Kidney epithelial cell (primary cell): ENCODE measurements around the gene TMEM59L. TPM values are rescaled to one million over a fixed set of nuclear protein-coding genes. Genes with fewer than 3 reads are reported as not detected.

Experiments
- DNase-seq: peaks from one replicate; pipeline ENCODE4 v3.0.0-alpha.2; 2010; ENCODE audit warnings: low read depth
- H3K27me3 ChIP-seq: 2 replicates; pipeline ENCODE4 v1.6.0; 2011; ENCODE audit warnings: low read length; ENCODE audit not compliant: control insufficient read depth, insufficient read depth
- H3K36me3 ChIP-seq: 2 replicates; pipeline ENCODE4 v1.5.1; 2011; ENCODE audit warnings: low read length; ENCODE audit not compliant: control insufficient read depth, insufficient read depth
- H3K4me3 ChIP-seq: 2 replicates; pipeline ENCODE4 v1.5.1; 2011; ENCODE audit warnings: low read depth, mild to moderate bottlenecking, control low read depth, low read length
- total RNA-seq: library from RNA; depleted of rRNA; stranded (reverse); fragments of >200 nt; gene quantifications from 2 replicates; pipeline ENCODE4 v1.2.3, GENCODE V29; 2015
- TF ChIP-seq, protein P1 (sequence below): IDR thresholded peaks from 2 replicates; pipeline ENCODE4 v1.5.1; 2011; ENCODE audit warnings: mild to moderate bottlenecking, moderate library complexity, low read length, control low read depth, inconsistent platforms; ENCODE audit not compliant: insufficient read depth, poor library complexity, severe bottlenecking

The TMEM59L gene
- total RNA-seq, 1 donor from 2014 or later = 3.8 TPM

DNA sequence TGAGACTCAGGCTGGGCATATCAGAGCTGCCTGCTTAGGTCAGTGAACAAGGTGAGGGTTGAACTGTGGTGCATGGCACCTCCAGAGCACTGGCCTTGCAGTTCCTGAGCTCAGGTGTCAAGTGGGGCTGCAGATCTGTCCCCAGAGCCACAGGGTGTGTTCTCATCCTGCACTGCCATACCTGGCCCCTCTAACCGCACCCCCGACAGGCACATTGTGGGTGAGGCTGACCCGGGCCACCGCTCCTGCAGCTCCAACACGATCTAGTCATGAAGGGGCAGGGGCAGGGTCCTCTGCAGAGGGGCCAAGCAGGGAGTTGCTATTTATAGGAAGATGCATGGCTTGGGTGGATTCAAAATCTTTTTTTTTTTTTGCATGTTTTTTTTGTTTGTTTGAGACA, 54.1 kb downstream of the TMEM59L start:
- H3K36me3 ChIP-seq = no peaks in the 10 kb centered on the region
- TF ChIP-seq, protein P1, sequence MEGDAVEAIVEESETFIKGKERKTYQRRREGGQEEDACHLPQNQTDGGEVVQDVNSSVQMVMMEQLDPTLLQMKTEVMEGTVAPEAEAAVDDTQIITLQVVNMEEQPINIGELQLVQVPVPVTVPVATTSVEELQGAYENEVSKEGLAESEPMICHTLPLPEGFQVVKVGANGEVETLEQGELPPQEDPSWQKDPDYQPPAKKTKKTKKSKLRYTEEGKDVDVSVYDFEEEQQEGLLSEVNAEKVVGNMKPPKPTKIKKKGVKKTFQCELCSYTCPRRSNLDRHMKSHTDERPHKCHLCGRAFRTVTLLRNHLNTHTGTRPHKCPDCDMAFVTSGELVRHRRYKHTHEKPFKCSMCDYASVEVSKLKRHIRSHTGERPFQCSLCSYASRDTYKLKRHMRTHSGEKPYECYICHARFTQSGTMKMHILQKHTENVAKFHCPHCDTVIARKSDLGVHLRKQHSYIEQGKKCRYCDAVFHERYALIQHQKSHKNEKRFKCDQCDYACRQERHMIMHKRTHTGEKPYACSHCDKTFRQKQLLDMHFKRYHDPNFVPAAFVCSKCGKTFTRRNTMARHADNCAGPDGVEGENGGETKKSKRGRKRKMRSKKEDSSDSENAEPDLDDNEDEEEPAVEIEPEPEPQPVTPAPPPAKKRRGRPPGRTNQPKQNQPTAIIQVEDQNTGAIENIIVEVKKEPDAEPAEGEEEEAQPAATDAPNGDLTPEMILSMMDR = no peak
- no peak for DNase-seq

DNA sequence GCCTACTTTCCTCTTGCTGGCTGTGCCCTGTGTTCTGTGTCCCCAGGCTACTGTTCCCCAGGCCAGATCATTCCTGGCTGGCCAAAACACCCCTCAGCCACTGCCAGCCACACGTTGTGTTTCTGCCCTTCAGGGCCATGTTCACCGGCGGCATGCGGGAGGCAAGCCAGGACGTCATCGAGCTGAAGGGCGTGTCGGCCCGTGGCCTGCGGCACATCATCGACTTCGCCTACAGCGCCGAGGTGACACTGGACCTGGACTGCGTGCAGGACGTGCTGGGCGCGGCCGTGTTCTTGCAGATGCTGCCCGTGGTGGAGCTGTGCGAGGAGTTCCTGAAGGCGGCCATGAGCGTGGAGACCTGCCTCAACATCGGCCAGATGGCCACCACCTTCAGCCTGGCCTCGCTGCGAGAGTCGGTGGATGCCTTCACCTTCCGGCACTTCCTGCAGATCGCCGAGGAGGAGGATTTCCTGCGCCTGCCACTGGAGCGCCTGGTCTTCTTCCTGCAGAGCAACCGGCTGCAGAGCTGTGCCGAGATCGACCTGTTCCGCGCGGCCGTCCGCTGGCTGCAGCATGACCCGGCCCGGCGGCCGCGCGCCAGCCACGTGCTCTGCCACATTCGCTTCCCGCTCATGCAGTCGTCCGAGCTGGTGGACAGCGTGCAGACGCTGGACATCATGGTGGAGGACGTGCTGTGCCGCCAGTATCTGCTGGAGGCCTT, 55.0 kb downstream of the TMEM59L start:
- TF ChIP-seq, protein P1 = no peak
- DNase-seq = no peak
- H3K36me3 ChIP-seq = no peaks in the 10 kb centered on the region
- no peaks in the 10 kb centered on the region for H3K27me3 ChIP-seq
- no peak overlapping the region for H3K4me3 ChIP-seq

More for the DNA sequence above, 54.1 kb downstream of the TMEM59L start:
- H3K4me3 ChIP-seq = no peak overlapping the region
- H3K27me3 ChIP-seq = no peaks in the 10 kb centered on the region

DNA sequence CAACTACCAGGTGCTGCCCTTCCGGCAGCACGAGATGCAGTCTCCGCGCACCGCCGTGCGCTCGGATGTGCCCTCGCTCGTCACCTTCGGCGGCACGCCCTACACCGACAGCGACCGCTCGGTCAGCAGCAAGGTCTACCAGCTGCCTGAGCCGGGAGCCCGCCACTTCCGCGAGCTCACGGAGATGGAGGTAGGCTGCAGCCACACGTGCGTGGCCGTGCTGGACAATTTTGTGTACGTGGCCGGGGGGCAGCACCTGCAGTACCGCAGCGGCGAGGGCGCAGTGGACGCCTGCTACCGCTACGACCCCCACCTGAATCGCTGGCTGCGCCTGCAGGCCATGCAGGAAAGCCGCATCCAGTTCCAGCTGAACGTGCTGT, 55.6 kb downstream of the TMEM59L start:
- H3K27me3 ChIP-seq = no peaks in the 10 kb centered on the region
- TF ChIP-seq, protein P1 = no peak
- H3K36me3 ChIP-seq = no peaks in the 10 kb centered on the region
- no peak for DNase-seq
- no peak overlapping the region for H3K4me3 ChIP-seq

DNA sequence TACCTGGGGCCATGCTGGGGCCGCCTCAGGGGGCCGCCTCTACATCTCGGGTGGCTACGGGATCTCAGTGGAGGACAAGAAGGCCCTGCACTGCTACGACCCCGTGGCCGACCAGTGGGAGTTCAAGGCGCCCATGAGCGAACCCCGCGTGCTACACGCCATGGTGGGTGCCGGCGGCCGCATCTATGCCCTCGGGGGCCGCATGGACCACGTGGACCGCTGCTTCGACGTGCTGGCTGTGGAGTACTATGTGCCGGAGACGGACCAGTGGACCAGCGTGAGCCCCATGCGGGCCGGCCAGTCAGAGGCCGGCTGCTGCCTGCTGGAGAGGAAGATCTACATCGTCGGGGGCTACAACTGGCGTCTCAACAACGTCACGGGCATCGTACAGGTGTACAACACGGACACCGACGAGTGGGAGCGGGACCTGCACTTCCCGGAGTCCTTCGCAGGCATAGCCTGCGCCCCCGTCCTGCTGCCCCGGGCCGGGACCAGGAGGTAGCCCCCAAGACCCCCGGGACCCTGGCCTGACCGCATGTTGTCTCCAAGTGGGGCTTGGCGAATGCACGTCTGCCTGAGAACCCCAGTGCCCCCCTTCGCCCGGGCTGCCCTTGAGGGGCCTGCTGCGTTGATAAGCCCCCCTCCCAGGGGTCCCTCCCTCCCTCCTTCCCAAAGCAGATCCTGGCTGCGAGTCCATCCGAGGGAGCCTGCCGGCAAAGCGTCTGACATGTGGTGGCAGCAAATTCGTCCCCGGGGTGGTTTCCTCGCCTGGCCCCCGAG, 56.3 kb downstream of the TMEM59L start:
- H3K4me3 ChIP-seq = no peak overlapping the region
- TF ChIP-seq, protein P1 = no peak
- DNase-seq = no peak
- no peaks in the 10 kb centered on the region for H3K36me3 ChIP-seq
- H3K27me3 ChIP-seq = no peaks in the 10 kb centered on the region

DNA sequence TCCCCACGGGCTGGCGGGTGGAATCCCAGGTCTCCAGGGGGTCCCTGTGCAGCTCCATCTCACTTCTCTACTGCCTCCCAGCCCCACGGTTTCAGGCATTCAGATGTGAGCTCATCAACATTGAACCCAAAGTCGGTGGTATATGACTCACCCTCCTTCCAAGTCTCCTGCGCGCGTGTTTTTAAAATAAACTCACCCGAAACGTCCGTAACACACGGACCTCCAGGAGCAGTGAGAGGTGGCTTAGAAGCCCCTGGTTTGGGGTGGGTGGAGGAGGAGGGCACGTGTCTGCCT, 56.8 kb downstream of the TMEM59L start:
- TF ChIP-seq, protein P1 = no peak
- Histone ChIP-seq H3K27me3 (no peaks in the 10 kb centered on the region), H3K4me3 (no peak overlapping the region), H3K36me3 (no peaks in the 10 kb centered on the region)
- no peak for DNase-seq
